ENCODE data around the gene CHAT. TPM values are rescaled to one million over a fixed set of nuclear protein-coding genes. Genes with fewer than 3 reads are reported as not detected.
A peak's percentile ranks its signal among the peaks of the same experiment; 100 is the strongest.

Gene CHAT
- total and polyA plus RNA-seq, 2 of the 13 experiments (the other 11 are each of a cell fraction or from before 2014, with no cell fraction given), result not detected

DNA sequence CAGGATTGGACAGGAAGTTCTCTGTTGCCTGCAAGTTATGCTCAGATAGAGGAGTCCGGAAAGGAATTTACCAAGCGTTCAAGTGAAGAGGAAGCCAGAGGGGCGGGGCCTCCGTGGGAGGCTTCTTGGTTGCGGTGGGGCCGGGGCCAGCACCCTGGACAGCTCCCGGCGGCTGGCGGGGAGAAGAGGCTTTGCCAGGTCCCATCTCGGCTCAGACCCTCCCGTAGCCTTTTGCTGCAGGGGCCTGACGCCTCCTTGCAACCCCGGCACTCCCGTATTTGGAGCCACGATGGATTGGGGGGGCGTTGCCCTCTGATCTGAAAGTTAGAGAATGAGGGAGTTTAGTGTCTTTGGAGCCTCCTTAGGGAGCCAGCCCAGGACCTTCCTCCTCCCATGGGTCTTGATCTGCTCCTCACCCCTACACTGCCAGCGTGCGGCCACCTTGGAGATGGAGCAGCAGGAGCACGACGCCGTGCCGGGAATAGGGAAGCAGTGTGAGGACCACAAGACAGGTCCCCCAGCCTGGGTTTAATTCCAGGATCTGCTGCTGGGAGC, 6.8 kb upstream of the CHAT start (continued):
- TF ChIP-seq, protein P1, sequence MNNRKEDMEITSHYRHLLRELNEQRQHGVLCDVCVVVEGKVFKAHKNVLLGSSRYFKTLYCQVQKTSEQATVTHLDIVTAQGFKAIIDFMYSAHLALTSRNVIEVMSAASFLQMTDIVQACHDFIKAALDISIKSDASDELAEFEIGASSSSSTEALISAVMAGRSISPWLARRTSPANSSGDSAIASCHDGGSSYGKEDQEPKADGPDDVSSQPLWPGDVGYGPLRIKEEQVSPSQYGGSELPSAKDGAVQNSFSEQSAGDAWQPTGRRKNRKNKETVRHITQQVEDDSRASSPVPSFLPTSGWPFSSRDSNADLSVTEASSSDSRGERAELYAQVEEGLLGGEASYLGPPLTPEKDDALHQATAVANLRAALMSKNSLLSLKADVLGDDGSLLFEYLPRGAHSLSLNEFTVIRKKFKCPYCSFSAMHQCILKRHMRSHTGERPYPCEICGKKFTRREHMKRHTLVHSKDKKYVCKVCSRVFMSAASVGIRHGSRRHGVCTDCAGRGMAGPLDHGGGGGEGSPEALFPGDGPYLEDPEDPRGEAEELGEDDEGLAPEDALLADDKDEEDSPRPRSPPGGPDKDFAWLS (CRISPR knock-in tag; IDR thresholded peaks at IDR 0.05; ENCODE audit: borderline replicate concordance), result no peak
- TF ChIP-seq ZNF138 (CRISPR knock-in tag; IDR thresholded peaks at IDR 0.05; ENCODE audit: low read depth) (0 out of 2 replicates have a peak, but pooled peaks have one; percentile 44), ZNF781 (CRISPR knock-in tag; IDR thresholded peaks at IDR 0.05; ENCODE audit: borderline replicate concordance, not compliant biosample characterization) (peak; percentile 61), ZNF431 (CRISPR knock-in tag; IDR thresholded peaks at IDR 0.05; ENCODE audit: borderline replicate concordance, low read depth) (no peak), ZNF234 (CRISPR knock-in tag; conservative IDR thresholded peaks at IDR 0.05) (peak; percentile 77; the same call in 1 of the 2 replicates), ZSCAN21 (CRISPR knock-in tag; IDR thresholded peaks at IDR 0.05; ENCODE audit: borderline replicate concordance) (peak; percentile 76), ZNF260 (CRISPR knock-in tag; IDR thresholded peaks at IDR 0.05; ENCODE audit: borderline replicate concordance, low read depth) (no peak), XBP1 (CRISPR knock-in tag; IDR thresholded peaks at IDR 0.05) (peak; percentile 66; the same call in 1 of the 2 replicates), FOSL2 (CRISPR knock-in tag; IDR thresholded peaks at IDR 0.05) (peak; percentile 49), HMG20A (CRISPR knock-in tag; IDR thresholded peaks at IDR 0.05; ENCODE audit: borderline replicate concordance) (0 out of 2 replicates have a peak, but pooled peaks have one; percentile 32), ZNF629 (CRISPR knock-in tag; conservative IDR thresholded peaks at IDR 0.05) (no peak), ZNF619 (CRISPR knock-in tag; IDR thresholded peaks at IDR 0.05) (no peak), ZFP36L1 (CRISPR knock-in tag; IDR thresholded peaks at IDR 0.05) (0 out of 2 replicates have a peak, but pooled peaks have one; percentile 58), MEF2D (CRISPR knock-in tag; IDR thresholded peaks at IDR 0.05) (0 out of 2 replicates have a peak, but pooled peaks have one; percentile 29), ZNF30 (CRISPR knock-in tag; IDR thresholded peaks at IDR 0.05) (peak; percentile 69; the same call in 1 of the 2 replicates), KMT2A (CRISPR knock-in tag; IDR thresholded peaks at IDR 0.05) (0 out of 2 replicates have a peak, but pooled peaks have one; percentile 37), ZNF678 (CRISPR knock-in tag; IDR thresholded peaks at IDR 0.05) (no peak), NFE2 (CRISPR knock-in tag; IDR thresholded peaks at IDR 0.05) (no peak), ZNF335 (CRISPR knock-in tag; IDR thresholded peaks at IDR 0.05) (peak; percentile 76; the same call in 1 of the 2 replicates), TGIF2 (CRISPR knock-in tag; IDR thresholded peaks at IDR 0.05) (peak; percentile 71; the same call in 1 of the 2 replicates), SNRNP70 (IDR thresholded peaks at IDR 0.05; ENCODE audit: low read depth, low read length) (no peak), FOSL1 (CRISPR knock-in tag; IDR thresholded peaks at IDR 0.05; ENCODE audit: borderline replicate concordance) (0 out of 2 replicates have a peak, but pooled peaks have one; percentile 32)
- TF ChIP-seq, protein P2, sequence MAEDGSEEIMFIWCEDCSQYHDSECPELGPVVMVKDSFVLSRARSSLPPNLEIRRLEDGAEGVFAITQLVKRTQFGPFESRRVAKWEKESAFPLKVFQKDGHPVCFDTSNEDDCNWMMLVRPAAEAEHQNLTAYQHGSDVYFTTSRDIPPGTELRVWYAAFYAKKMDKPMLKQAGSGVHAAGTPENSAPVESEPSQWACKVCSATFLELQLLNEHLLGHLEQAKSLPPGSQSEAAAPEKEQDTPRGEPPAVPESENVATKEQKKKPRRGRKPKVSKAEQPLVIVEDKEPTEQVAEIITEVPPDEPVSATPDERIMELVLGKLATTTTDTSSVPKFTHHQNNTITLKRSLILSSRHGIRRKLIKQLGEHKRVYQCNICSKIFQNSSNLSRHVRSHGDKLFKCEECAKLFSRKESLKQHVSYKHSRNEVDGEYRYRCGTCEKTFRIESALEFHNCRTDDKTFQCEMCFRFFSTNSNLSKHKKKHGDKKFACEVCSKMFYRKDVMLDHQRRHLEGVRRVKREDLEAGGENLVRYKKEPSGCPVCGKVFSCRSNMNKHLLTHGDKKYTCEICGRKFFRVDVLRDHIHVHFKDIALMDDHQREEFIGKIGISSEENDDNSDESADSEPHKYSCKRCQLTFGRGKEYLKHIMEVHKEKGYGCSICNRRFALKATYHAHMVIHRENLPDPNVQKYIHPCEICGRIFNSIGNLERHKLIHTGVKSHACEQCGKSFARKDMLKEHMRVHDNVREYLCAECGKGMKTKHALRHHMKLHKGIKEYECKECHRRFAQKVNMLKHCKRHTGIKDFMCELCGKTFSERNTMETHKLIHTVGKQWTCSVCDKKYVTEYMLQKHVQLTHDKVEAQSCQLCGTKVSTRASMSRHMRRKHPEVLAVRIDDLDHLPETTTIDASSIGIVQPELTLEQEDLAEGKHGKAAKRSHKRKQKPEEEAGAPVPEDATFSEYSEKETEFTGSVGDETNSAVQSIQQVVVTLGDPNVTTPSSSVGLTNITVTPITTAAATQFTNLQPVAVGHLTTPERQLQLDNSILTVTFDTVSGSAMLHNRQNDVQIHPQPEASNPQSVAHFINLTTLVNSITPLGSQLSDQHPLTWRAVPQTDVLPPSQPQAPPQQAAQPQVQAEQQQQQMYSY (CRISPR knock-in tag; IDR thresholded peaks at IDR 0.05), result peak; percentile 59; the same call in 1 of the 2 replicates
- TF ChIP-seq, protein P3, sequence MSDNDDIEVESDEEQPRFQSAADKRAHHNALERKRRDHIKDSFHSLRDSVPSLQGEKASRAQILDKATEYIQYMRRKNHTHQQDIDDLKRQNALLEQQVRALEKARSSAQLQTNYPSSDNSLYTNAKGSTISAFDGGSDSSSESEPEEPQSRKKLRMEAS (IDR thresholded peaks at IDR 0.05), result no peak
- TF ChIP-seq, protein P4, sequence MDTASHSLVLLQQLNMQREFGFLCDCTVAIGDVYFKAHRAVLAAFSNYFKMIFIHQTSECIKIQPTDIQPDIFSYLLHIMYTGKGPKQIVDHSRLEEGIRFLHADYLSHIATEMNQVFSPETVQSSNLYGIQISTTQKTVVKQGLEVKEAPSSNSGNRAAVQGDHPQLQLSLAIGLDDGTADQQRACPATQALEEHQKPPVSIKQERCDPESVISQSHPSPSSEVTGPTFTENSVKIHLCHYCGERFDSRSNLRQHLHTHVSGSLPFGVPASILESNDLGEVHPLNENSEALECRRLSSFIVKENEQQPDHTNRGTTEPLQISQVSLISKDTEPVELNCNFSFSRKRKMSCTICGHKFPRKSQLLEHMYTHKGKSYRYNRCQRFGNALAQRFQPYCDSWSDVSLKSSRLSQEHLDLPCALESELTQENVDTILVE (CRISPR knock-in tag; IDR thresholded peaks at IDR 0.05), result peak; percentile 91

Data from HepG2 (cell line).